ENCODE data around the gene PFDN2. TPM values are rescaled to one million over a fixed set of nuclear protein-coding genes. Genes with fewer than 3 reads are reported as not detected.

Gene PFDN2
- total and polyA plus RNA-seq, 10 of the 15 experiments (the other 5 are each of a cell fraction or from before 2014, with no cell fraction given): 30.0 to 141 (median 80.5) TPM

- Histone ChIP-seq H2AFZ (ENCODE audit: control insufficient read depth, low read depth, low read length) (no peak overlapping the region), H3K27me3 (replicated peaks in 1 of 2; ENCODE audit: control insufficient read depth in 2 of 2, insufficient read depth in 2 of 2, low read length in 1 of 2) (no peaks in the 10 kb centered on the region), H3K4me1 (ENCODE audit: control insufficient read depth, insufficient read depth, low read length) (no peaks in the 10 kb centered on the region), H3K27ac (ENCODE audit: control insufficient read depth, insufficient read depth) (no peak overlapping the region), H3K36me3 (ENCODE audit: control insufficient read depth in 2 of 2, insufficient read depth in 2 of 2, low read length in 1 of 2) (peaks cover 32 to 34% of the 10 kb centered on the region in 2 experiments), H4K20me1 (ENCODE audit: control insufficient read depth, insufficient read depth) (no peaks in the 10 kb centered on the region), H3K79me2 (ENCODE audit: control insufficient read depth, insufficient read depth, low read length) (0 out of 2 replicates have a peak, but pooled peaks cover under 1% of the 10 kb centered on the region), H3K9me3 (replicated peaks; ENCODE audit: control insufficient read depth, insufficient read depth, low read length) (no peaks in the 10 kb centered on the region), H3K9ac (ENCODE audit: control insufficient read depth, insufficient read depth, low read length) (no peak overlapping the region), H3K4me3 (no peak overlapping the region), H3K4me2 (ENCODE audit: control insufficient read depth, insufficient read depth) (no peak overlapping the region)
- SMC1A ChIA-PET (ENCODE audit: uncharacterized antibody, unreplicated experiment): no interaction called here
- ATAC-seq (no peak), DNase-seq (ENCODE audit: low read depth, low spot score) (no peak), FAIRE-seq (no peak)
- BruUV-seq (replicated peaks): no TSS peak
- CTCF ChIA-PET: no interaction called here
- 99% methylated on average over 4 of the region's 4 CpGs for WGBS (ENCODE audit: insufficient coverage, insufficient replicate concordance, low lambda C conversion rate, missing lambda C conversion rate)
- RAD21 ChIA-PET (ENCODE audit: unreplicated experiment): interaction anchor here (1.2 kb wide), 2 partner anchors 17 to 57 kb away, joined by 3 to 4 read pairs; no protein-coding TSS in a partner anchor
- in situ Hi-C loops (cut with MboI) (no loop called here), intact Hi-C loops (cut with micrococcal nuclease; ENCODE audit: unreplicated experiment) (no loop called here)
- POLR2A ChIA-PET: interaction anchor here (0.6 to 1.4 kb wide), 2 partner anchors 8 to 16 kb away, joined by 3 to 4 read pairs; no protein-coding TSS in a partner anchor
- TF ChIP-seq CEBPB (IDR thresholded peaks at IDR 0.05; ENCODE audit: borderline replicate concordance in 1 of 2, low read depth in 2 of 2, low read length in 2 of 2) (no peak), ZNF592 (IDR thresholded peaks at IDR 0.05) (no peak), ZSCAN29 (IDR thresholded peaks at IDR 0.05) (no peak), ZNF207 (IDR thresholded peaks at IDR 0.05; ENCODE audit: borderline replicate concordance) (no peak), ZNF24 (IDR thresholded peaks at IDR 0.05) (no peak), SIN3A (IDR thresholded peaks at IDR 0.05; ENCODE audit: low read depth, low read length) (no peak), BCL11A (IDR thresholded peaks at IDR 0.05; ENCODE audit: low read depth, low read length) (no peak), MAX (IDR thresholded peaks at IDR 0.05; ENCODE audit: low read depth, low read length) (no peak), ATF2 (IDR thresholded peaks at IDR 0.05; ENCODE audit: low read length) (no peak), BCLAF1 (IDR thresholded peaks at IDR 0.05) (no peak), NRF1 (conservative IDR thresholded peaks at IDR 0.05; ENCODE audit: low read depth, low read length) (no peak), SMARCA5 (IDR thresholded peaks at IDR 0.05) (no peak), ZNF384 (IDR thresholded peaks at IDR 0.05; ENCODE audit: borderline replicate concordance, low read depth, low read length) (no peak), NFIC (IDR thresholded peaks at IDR 0.05; ENCODE audit: low read depth, low read length) (no peak), MEF2A (IDR thresholded peaks at IDR 0.05; ENCODE audit: insufficient read depth, low read depth, low read length) (no peak), E2F4 (IDR thresholded peaks at IDR 0.05; ENCODE audit: low read depth, low read length) (no peak)
Observed at GRCh38 chr1:161054232-161054631, 63.6 kb downstream of the PFDN2 start.
